ENCODE results near the gene AHCYL2.
"Not testable (repeated sequence)": the region's sequence is repeated elsewhere in the genome, so short reads cannot be mapped to it uniquely, and the experiment has no call there.

GRCh38 chr7:129216821-129217416, 7.9 kb upstream of the AHCYL2 start:
- TF ChIP-seq, protein P1, sequence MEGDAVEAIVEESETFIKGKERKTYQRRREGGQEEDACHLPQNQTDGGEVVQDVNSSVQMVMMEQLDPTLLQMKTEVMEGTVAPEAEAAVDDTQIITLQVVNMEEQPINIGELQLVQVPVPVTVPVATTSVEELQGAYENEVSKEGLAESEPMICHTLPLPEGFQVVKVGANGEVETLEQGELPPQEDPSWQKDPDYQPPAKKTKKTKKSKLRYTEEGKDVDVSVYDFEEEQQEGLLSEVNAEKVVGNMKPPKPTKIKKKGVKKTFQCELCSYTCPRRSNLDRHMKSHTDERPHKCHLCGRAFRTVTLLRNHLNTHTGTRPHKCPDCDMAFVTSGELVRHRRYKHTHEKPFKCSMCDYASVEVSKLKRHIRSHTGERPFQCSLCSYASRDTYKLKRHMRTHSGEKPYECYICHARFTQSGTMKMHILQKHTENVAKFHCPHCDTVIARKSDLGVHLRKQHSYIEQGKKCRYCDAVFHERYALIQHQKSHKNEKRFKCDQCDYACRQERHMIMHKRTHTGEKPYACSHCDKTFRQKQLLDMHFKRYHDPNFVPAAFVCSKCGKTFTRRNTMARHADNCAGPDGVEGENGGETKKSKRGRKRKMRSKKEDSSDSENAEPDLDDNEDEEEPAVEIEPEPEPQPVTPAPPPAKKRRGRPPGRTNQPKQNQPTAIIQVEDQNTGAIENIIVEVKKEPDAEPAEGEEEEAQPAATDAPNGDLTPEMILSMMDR (IDR thresholded peaks at IDR 0.05; ENCODE audit: control extremely low read depth in 1 of 3, insufficient read depth in 1 of 3, low read depth in 1 of 3, low read length in 3 of 3), result not testable (repeated sequence)
- TF ChIP-seq POLR2A (IDR thresholded peaks at IDR 0.05; ENCODE audit: control extremely low read depth in 1 of 2, low read depth in 2 of 2, low read length in 2 of 2); EZH2 (IDR thresholded peaks at IDR 0.05; ENCODE audit: low read depth, low read length, severe bottlenecking): not testable (repeated sequence)
- TF ChIP-seq, protein P2, sequence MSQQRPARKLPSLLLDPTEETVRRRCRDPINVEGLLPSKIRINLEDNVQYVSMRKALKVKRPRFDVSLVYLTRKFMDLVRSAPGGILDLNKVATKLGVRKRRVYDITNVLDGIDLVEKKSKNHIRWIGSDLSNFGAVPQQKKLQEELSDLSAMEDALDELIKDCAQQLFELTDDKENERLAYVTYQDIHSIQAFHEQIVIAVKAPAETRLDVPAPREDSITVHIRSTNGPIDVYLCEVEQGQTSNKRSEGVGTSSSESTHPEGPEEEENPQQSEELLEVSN (IDR thresholded peaks at IDR 0.05), result not testable (repeated sequence)
